ENCODE data around the gene FAM118A.
"Not testable (repeated sequence)": the region's sequence is repeated elsewhere in the genome, so short reads cannot be mapped to it uniquely, and the experiment has no call there.

FAM118A gene

GRCh38 chr22:45310331-45310976, 720 bp downstream of the FAM118A start:
- DNase-seq, result no peak

GRCh38 chr22:45310977-45311531, 1.3 kb downstream of the FAM118A start:
- DNase-seq, result no peak

GRCh38 chr22:45312415-45312814, 2.7 kb downstream of the FAM118A start:
- no peak for DNase-seq

GRCh38 chr22:45312856-45313255, 3.1 kb downstream of the FAM118A start:
- no peak for DNase-seq

GRCh38 chr22:45314054-45314721, 4.5 kb downstream of the FAM118A start:
- peak; percentile 48 for DNase-seq

- DNase-seq, result no peak
Measured at GRCh38 chr22:45314786-45315185, 5.1 kb downstream of the FAM118A start.

GRCh38 chr22:45316796-45317526, 7.2 kb downstream of the FAM118A start:
- DNase-seq, result no peak

GRCh38 chr22:45317551-45318167, 7.9 kb downstream of the FAM118A start:
- no peak for DNase-seq

GRCh38 chr22:45318168-45318557, 8.4 kb downstream of the FAM118A start:
- DNase-seq, result peak; percentile 46

GRCh38 chr22:45318558-45319323, 9.0 kb downstream of the FAM118A start:
- DNase-seq, result peak; percentile 39

- DNase-seq, result no peak
Measured at GRCh38 chr22:45319324-45319685, 9.6 kb downstream of the FAM118A start.

GRCh38 chr22:45320357-45320976, 10.7 kb downstream of the FAM118A start:
- DNase-seq, result no peak

- DNase-seq, result no peak
Measured at GRCh38 chr22:45321827-45322226, 12.1 kb downstream of the FAM118A start.

GRCh38 chr22:45322873-45323525, 13.3 kb downstream of the FAM118A start:
- DNase-seq, result no peak

- DNase-seq, result no peak
Measured at GRCh38 chr22:45323695-45324094, 14.0 kb downstream of the FAM118A start.

- no peak for DNase-seq
Measured at GRCh38 chr22:45324311-45324711, 14.6 kb downstream of the FAM118A start.

- DNase-seq, result not testable (repeated sequence)
Measured at GRCh38 chr22:45328261-45328660, 18.5 kb downstream of the FAM118A start.

GRCh38 chr22:45328822-45329529, 19.2 kb downstream of the FAM118A start:
- DNase-seq, result no peak

- DNase-seq, result no peak
Measured at GRCh38 chr22:45329530-45329936, 19.8 kb downstream of the FAM118A start.

GRCh38 chr22:45330548-45330947, 20.8 kb downstream of the FAM118A start:
- DNase-seq, result no peak

- DNase-seq, result no peak
Measured at GRCh38 chr22:45331486-45331885, 21.8 kb downstream of the FAM118A start.
